Cardiac septum (tissue), 1 donor: ENCODE data around the gene IDH3G. TPM values are rescaled to one million over a fixed set of nuclear protein-coding genes. Genes with fewer than 3 reads are reported as not detected.
"Not testable (repeated sequence)": the region's sequence is repeated elsewhere in the genome, so short reads cannot be mapped to it uniquely, and the experiment has no call there.

Source experiments
- DNase-seq: peaks from one replicate; pipeline ENCODE4 v3.0.0-alpha.2; 2020; ENCODE audit warnings: low spot score
- intact Hi-C: fragments of 100-400 bp; cut with DNase I; formaldehyde crosslinking; loops from one replicate; pipeline ENCODE4 v1.14.0; 2022
- total RNA-seq: library from RNA; stranded (reverse); fragmentation: NEBNext Ultra II Directional; extraction: Animal tissue kit (Norgen Biotek cat#: 25700); gene quantifications from one replicate; pipeline ENCODE4 v1.2.1, GENCODE V29; 2021
- donor health status: DM: no; HTN: no; CAD: no.

IDH3G gene
- total RNA-seq, 1 donor from 2014 or later, result 68.5 TPM

GRCh38 chrX:153765138-153766079 lies 28.8 kb downstream of the IDH3G start:
- intact Hi-C loops, result no loop called here

DNA sequence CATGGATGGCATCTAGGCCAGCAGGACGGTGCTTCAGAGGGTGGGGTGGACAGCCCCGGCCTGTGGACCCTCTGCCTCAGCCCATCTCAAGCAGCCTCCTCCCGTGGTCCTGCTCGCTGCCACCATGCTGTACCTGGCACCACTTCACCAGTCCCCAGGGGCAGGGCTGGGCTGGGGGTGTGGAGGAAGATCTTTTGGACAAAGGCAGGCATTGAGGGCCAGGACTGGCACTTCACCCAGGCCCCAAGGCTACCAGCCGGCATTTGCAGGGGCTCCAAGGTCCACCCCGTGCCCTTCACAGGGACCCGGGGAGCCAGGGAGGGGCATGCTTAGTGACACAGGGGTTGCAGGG lies 29.4 kb downstream of the IDH3G start:
- intact Hi-C loops, result no loop called here
- no peak for DNase-seq

More at GRCh38 chrX:153765138-153766079, 28.8 kb downstream of the IDH3G start:
- DNase-seq, result no peak

DNA sequence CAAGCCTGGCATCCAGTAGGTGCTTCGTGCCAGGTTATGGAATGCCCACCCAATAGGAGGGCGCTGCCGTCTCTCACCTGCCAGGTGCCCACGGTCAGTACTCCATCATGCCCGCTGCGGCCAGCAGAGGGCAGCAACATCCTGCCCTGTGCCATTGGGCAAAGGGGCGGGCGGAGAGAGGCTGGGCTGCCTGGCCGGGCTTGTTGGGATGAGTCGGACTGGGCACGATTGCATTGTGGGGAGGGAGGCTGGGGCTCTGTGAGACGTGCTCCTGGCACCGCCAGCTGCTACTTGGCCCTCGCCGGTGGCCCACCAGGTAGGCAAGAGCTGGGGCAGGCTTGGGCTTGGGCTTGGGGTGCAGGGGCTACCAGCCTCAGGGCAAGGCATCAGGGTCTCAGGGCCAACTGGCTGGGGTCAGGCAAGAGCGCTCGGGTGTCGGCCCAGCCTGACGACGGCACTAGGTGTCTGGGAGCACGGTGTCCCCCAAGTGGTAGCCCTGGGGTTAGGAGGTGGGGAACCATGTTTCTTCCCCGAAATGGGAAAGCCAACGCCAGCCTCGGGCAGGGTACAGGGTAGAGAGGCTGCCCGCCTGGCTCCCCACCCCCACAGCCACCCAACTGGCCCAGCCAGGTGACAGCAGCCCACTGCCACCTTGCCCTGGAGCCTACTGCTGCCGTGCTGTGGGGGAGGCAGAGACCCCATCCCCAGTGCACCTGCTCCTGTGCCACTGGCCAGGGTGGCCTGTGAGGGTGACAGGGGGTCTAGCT lies 30.0 kb downstream of the IDH3G start, which contains the start of gene PLXNB3:
PLXNB3 (plus strand) TSS at position 261 of the 767 bp plus-strand sequence. CDS start 1,287 bp downstream, outside the sequence.
- intact Hi-C loops, result loop anchor here (2.0 kb wide), 1 partner anchor 189 kb away; no protein-coding TSS in a partner anchor

GRCh38 chrX:153763298-153763932 lies 30.8 kb downstream of the IDH3G start:
- no peak for DNase-seq
- intact Hi-C loops, result loop anchor here (2.0 kb wide), 1 partner anchor 189 kb away; no protein-coding TSS in a partner anchor

More for the DNA sequence above, 30.0 kb downstream of the IDH3G start, which contains the start of gene PLXNB3:
- DNase-seq, result peak; percentile 93

GRCh38 chrX:153762626-153763173 lies 31.5 kb downstream of the IDH3G start:
- DNase-seq, result no peak
- intact Hi-C loops, result loop anchor here (2.0 kb wide), 1 partner anchor 190 kb away; no protein-coding TSS in a partner anchor

DNA sequence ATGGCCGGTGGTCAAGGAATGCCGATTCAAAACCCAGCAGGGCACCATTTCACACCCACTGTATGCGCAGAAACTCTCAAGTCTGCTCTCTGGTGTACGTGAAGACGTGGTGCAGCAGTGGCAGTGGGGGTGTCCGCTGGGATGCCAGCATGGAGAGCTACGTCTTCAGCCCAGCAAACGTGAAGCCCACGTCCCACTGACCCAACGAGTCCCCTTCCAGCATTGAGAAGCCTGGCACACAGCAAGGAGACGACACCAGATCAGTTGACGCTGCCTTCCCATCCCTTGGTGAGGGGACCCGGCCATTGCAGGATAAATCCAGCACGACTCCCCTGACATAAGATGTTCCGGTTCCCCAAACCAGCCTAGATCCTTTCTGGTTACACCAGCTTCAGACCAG lies 32.3 kb downstream of the IDH3G start:
- intact Hi-C loops, result loop anchor here (2.0 kb wide), 1 partner anchor 191 kb away; no protein-coding TSS in a partner anchor

GRCh38 chrX:153755136-153755535 lies 39.0 kb downstream of the IDH3G start:
- intact Hi-C loops, result no loop called here
- DNase-seq, result peak; percentile 12

More for the DNA sequence above, 32.3 kb downstream of the IDH3G start:
- no peak for DNase-seq

GRCh38 chrX:153750127-153750774 lies 43.9 kb downstream of the IDH3G start:
- intact Hi-C loops, result no loop called here
- DNase-seq, result peak; percentile 39

GRCh38 chrX:153749017-153749416 lies 45.2 kb downstream of the IDH3G start:
- intact Hi-C loops, result not testable (repeated sequence)
- DNase-seq, result peak; percentile 55

- intact Hi-C loops, result not testable (repeated sequence)
- peak; percentile 2 for DNase-seq
Measured at GRCh38 chrX:153746991-153747390, 47.2 kb downstream of the IDH3G start.

GRCh38 chrX:153746359-153746758 lies 47.8 kb downstream of the IDH3G start:
- DNase-seq, result peak; percentile 1

GRCh38 chrX:153745067-153745433 lies 49.1 kb downstream of the IDH3G start:
- DNase-seq, intact Hi-C loops: not testable (repeated sequence)

More at GRCh38 chrX:153746359-153746758, 47.8 kb downstream of the IDH3G start:
- intact Hi-C loops, result no loop called here

DNA sequence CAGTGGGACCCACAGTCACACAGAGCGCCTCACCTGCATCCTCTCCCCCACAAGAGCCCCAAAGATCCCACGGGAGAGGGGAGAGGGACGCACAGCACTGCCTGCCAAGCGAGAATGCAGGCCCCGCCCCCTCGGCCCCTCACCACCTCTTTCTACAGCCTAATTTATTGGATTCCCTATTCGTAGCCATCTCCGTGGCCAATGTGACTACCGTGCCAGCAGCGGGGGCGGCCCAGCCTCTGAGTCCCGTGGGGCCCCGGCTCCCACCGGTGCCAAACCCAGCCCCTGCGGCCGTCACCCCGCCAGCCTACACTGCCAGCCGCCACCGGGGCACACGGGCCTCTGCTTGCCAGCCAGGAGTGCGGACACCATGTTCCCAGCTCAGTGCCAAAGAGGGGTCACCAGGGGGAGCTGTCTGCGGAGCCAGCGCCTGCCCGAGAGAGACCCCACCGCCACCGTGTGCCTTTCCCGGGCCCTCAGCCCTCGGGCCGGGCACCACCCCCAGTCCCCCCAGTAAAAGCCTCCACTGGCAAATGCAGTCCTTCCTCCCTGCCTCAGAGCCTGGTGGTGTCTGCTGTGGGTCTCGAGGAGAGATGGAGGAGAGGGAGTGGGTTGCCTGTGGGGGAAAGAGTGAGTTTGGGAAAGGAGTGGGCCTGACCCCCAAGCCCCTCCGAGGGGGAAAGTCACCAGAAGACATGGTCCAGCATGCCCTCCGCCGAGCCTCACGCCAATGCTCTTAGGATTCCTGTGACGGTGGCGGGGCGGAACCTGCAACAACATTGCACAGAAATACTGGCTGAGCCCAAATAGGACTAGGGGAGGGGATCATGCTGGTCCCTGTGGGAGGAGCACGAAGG lies 49.7 kb downstream of the IDH3G start:
- intact Hi-C loops, result no loop called here
- DNase-seq, result no peak

GRCh38 chrX:153743468-153744209 lies 50.5 kb downstream of the IDH3G start:
- intact Hi-C loops, DNase-seq: not testable (repeated sequence)

DNA sequence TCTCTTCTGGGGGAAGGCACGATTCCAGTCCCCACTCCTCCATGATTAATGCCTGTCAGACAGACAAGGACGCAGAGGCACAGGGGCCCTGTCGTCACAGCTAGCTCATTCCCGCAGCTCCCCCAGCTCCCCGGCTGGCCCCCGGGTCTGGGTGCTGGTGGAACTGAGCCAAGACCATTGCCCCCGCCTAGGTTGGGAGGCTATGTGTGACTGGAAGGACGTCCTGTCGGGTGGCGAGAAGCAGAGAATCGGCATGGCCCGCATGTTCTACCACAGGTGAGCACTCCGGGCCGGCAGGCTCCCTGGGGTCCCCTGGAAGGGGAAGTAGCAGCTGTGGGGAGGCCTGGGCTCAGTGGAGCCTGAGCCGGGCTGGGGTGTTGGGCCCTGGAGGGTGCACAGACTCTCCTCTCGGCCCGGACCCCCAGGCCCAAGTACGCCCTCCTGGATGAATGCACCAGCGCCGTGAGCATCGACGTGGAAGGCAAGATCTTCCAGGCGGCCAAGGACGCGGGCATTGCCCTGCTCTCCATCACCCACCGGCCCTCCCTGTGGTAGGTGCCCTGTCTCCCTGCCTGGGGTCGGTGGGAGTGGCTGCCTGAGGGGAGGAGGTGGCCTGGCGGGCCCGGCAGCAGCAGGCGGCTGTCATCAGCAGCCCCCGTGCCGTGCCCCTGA lies 51.2 kb downstream of the IDH3G start:
- intact Hi-C loops, result not testable (repeated sequence)
- DNase-seq, result peak; percentile 70

DNA sequence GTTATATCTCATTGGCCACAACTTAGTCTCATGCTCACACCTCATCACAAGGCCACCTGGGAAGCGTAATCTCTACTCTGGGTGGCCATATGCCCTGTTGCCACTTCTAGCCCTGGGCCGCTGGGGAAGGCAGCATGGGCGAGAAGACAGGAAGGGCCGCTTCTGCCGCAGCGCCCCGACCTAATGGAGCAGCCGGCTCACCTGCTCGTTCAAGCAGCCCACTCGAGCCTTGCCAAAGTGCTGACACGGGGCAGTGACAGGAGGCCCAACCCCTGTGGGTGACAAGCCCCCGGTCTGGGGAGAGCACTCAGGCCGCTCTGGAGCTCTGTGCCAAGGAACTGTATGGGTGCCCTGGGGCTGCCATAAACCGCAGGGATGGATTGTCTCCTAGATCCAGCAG lies 52.1 kb downstream of the IDH3G start:
- DNase-seq, intact Hi-C loops: not testable (repeated sequence)

DNA sequence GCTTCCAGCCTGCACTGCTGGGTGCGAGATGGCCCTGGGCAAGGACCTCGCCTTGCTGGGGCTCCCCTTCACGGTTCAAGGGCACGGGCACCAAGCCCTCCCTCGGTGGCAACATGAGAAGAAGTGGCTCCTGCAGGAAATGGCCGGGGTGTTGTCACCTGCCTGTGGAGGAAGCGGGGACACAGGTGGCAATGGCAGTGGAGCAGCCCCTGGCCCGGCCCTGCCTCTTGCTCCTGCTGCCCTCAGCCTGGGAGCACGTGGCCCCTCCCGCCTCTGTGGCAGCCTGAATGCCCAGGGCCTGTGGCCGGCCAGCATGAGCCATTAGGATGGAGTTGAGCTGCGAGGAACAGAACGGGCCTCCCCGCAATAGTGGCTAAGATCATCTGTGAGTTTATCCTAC lies 52.7 kb downstream of the IDH3G start:
- DNase-seq, result no peak
- intact Hi-C loops, result no loop called here
